ENCODE measurements around the gene SLCO4A1. TPM values are rescaled to one million over a fixed set of nuclear protein-coding genes. Genes with fewer than 3 reads are reported as not detected.

SLCO4A1 gene
- total and polyA plus RNA-seq, 2 experiments from 2014 or later = 0.22 to 0.43 TPM

DNA sequence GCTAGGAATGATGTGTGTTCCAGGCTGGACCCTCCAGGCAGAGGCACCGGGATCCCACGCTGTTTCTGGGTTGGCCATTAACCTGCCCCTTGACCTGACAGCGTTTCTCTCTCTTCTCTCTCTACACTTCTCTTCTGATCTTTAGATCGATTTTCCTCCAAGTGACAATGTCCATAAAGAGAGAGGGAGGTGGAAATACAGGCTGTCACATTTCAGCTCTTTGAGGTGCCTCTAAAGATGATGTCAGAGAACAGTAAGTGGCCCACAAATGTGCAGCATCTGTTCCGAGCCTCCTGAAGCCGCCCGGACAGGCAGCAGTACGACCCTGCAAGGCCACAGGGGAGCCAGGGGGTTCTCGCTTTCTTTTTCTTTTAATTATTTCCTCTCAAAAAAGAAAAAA is 2.5 kb upstream of the SLCO4A1 start:
- Histone ChIP-seq H3K9me2 (ENCODE audit: insufficient read depth) (no peaks in the 10 kb centered on the region), H3F3A (ENCODE audit: insufficient read depth) (no peaks in the 10 kb centered on the region), H3K4me3 (no peak overlapping the region), H3K4me1 (ENCODE audit: insufficient read depth) (no peaks in the 10 kb centered on the region), H3K36me3 (ENCODE audit: low read depth) (no peaks in the 10 kb centered on the region), H3K4me2 (ENCODE audit: unreplicated experiment) (no peak overlapping the region), H3K27me3 (replicated peaks; ENCODE audit: insufficient read depth) (peaks cover 27% of the 10 kb centered on the region), H3K9me3 (ENCODE audit: low read depth) (no peaks in the 10 kb centered on the region), H4K20me1 (ENCODE audit: insufficient read depth) (no peaks in the 10 kb centered on the region), H3K79me2 (ENCODE audit: insufficient read depth) (no peaks in the 10 kb centered on the region), H2AFZ (no peak overlapping the region), H3K9ac (no peak overlapping the region), H3K27ac (no peak overlapping the region)
- in situ Hi-C loops (cut with MboI) = no loop called here
- TF ChIP-seq EZH2 (IDR thresholded peaks at IDR 0.05; ENCODE audit: insufficient read depth, poor library complexity, severe bottlenecking) (no peak), EZH2phosphoT487 (IDR thresholded peaks at IDR 0.05; ENCODE audit: insufficient read depth, low read depth) (no peak)
- WGBS, 2 experiments (ENCODE audit: low coverage in 1 of 2, low lambda C conversion rate in 2 of 2, missing lambda C conversion rate in 2 of 2) = 70 to 78% methylated on average over 9 of the region's 9 CpGs
- DNase-seq = no peak

DNA sequence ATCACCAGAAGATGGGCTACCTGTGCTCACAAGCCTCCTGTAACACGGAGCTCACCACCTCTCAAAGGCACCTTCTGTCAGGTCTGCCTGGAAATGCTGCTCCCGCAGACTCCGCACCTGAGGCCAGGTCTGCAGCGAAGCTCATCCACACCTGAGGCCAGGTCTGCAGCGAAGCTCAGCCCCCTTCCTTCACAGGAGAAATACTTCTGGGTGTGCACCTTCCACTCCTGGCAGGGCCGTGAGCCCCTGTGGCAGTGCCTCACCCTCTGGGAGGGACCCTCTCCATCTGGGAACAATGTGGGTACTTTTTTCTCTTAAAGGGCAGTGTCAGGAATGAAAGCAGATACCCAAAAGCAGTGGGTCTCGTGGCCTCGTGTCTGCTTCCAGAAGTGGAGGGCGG is 1.4 kb upstream of the SLCO4A1 start:
- no peak overlapping the region for H3K4me3 ChIP-seq
- H3K79me2 ChIP-seq (ENCODE audit: insufficient read depth) = no peaks in the 10 kb centered on the region
- no peaks in the 10 kb centered on the region for H3K4me1 ChIP-seq (ENCODE audit: insufficient read depth)
- no peaks in the 10 kb centered on the region for H3F3A ChIP-seq (ENCODE audit: insufficient read depth)
- DNase-seq = no peak
- no peaks in the 10 kb centered on the region for H3K9me2 ChIP-seq (ENCODE audit: insufficient read depth)
- TF ChIP-seq EZH2phosphoT487 (IDR thresholded peaks at IDR 0.05; ENCODE audit: insufficient read depth, low read depth) (no peak), EZH2 (IDR thresholded peaks at IDR 0.05; ENCODE audit: insufficient read depth, poor library complexity, severe bottlenecking) (no peak)
- no peak overlapping the region for H3K9ac ChIP-seq
- no peaks in the 10 kb centered on the region for H3K9me3 ChIP-seq (ENCODE audit: low read depth)
- H3K27ac ChIP-seq = no peak overlapping the region
- peaks cover 23% of the 10 kb centered on the region for H3K27me3 ChIP-seq (replicated peaks; ENCODE audit: insufficient read depth)
- no peaks in the 10 kb centered on the region for H4K20me1 ChIP-seq (ENCODE audit: insufficient read depth)
- H2AFZ ChIP-seq = no peak overlapping the region
- in situ Hi-C loops (cut with MboI) = no loop called here
- WGBS, 2 experiments (ENCODE audit: low coverage in 1 of 2, low lambda C conversion rate in 2 of 2, missing lambda C conversion rate in 2 of 2) = 81 to 85% methylated on average over 9 of the region's 9 CpGs
- H3K36me3 ChIP-seq (ENCODE audit: low read depth) = no peaks in the 10 kb centered on the region
- no peak overlapping the region for H3K4me2 ChIP-seq (ENCODE audit: unreplicated experiment)

DNA sequence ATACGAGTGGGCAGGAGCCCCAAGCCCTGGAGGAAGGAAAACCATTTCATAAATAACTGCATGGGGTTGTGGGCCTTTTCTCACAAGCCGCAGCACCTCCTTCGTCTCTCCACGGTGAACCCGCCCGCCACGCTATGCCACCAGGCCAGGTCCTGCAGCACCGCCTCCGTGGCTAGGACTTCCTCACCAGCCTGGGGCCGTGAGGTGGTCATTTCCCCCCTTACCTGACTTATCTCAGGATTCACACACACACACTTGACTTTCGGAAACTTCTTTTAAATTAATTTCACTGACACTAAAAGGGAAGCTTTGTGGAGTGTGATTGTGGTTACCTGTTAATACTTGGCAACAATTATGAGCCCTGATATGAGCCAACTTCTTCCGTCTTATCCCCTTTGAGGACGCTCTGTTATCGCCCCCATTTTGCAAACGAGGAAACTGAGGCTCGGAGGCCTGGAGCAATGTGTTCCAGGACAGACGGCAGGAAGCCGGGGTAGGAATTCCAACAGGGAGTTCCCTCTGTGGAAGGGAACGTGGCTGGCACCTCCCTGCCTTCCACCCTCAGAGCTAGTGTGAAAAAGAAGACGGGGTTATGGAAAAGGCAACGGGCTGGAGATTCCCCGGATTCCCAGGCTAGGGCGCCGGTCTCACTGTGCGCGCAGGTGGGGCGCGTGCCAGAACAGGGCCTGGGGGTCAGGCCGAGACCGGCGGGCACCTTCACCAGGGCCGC is 817 bp upstream of the SLCO4A1 start:
- Histone ChIP-seq H3F3A (ENCODE audit: insufficient read depth) (no peaks in the 10 kb centered on the region), H3K4me1 (ENCODE audit: insufficient read depth) (no peaks in the 10 kb centered on the region), H3K4me3 (peak overlapping the region; percentile 55), H3K9ac (no peak overlapping the region; the same call in 1 of the 2 replicates), H3K36me3 (ENCODE audit: low read depth) (no peaks in the 10 kb centered on the region), H3K9me3 (ENCODE audit: low read depth) (no peaks in the 10 kb centered on the region), H3K79me2 (ENCODE audit: insufficient read depth) (no peaks in the 10 kb centered on the region), H3K9me2 (ENCODE audit: insufficient read depth) (no peaks in the 10 kb centered on the region), H3K4me2 (ENCODE audit: unreplicated experiment) (peak overlapping the region; percentile 29), H3K27me3 (replicated peaks; ENCODE audit: insufficient read depth) (peaks cover 23% of the 10 kb centered on the region), H4K20me1 (ENCODE audit: insufficient read depth) (no peaks in the 10 kb centered on the region), H2AFZ (peak overlapping the region; percentile 26), H3K27ac (no peak overlapping the region)
- in situ Hi-C loops (cut with MboI) = no loop called here
- TF ChIP-seq EZH2phosphoT487 (IDR thresholded peaks at IDR 0.05; ENCODE audit: insufficient read depth, low read depth) (no peak), EZH2 (IDR thresholded peaks at IDR 0.05; ENCODE audit: insufficient read depth, poor library complexity, severe bottlenecking) (no peak)
- DNase-seq = no peak
- 26 to 42% methylated on average over 27 to 28 of the region's 32 CpGs for WGBS, 2 experiments (ENCODE audit: low coverage in 1 of 2, low lambda C conversion rate in 2 of 2, missing lambda C conversion rate in 2 of 2)

DNA sequence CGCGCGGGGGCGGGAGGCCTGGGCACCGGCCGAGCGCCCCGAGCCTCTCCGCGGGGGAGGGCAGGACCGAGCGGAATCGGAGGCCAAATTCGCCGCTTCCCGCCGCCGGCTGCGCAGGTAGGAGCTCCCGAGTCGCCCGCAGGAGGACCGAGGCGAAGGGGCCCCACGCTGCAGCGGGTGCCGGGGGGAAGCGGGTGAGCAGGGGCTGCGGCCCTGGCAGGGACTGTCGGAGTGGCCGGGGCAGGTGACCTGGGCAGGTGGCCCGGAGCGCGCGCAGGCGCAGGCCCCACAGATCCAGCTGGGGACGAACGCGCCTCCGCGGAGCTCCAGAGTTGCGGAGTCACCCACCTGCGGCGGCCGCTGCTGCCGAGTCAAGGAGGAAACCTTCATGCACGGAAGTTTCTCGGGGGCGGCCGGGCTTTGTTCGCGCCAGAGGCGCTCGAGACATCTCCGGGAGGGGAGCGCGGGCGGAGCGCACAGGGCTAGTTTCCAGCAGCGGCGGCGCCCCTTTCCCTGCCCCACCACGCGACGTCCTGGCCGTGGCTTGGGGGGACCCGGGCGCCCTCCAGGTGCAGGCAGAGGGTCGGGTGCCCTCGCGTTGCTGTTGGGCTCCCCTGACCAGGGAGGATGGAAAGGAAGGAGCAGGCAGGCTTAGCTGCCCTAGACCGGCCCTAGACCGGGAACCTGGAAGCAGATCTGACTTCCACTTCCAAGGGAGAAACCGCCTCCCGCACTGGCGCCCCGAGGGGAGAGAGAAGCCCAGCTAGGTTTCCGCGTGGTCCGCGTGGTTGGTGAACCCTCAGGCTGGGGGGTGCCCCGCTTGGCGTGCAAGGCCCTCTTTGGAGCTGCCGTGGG is 590 bp downstream of the SLCO4A1 start:
- H3K9ac ChIP-seq = no peak overlapping the region
- H2AFZ ChIP-seq = peak overlapping the region; percentile 26; the same call in 1 of the 2 replicates
- peak overlapping the region; percentile 55 for H3K4me3 ChIP-seq
- no peaks in the 10 kb centered on the region for H3K4me1 ChIP-seq (ENCODE audit: insufficient read depth)
- H3K27ac ChIP-seq = no peak overlapping the region
- H3F3A ChIP-seq (ENCODE audit: insufficient read depth) = no peaks in the 10 kb centered on the region
- in situ Hi-C loops (cut with MboI) = no loop called here
- H3K36me3 ChIP-seq (ENCODE audit: low read depth) = no peaks in the 10 kb centered on the region
- no peaks in the 10 kb centered on the region for H3K9me2 ChIP-seq (ENCODE audit: insufficient read depth)
- peak; percentile 33 for DNase-seq
- no peaks in the 10 kb centered on the region for H3K9me3 ChIP-seq (ENCODE audit: low read depth)
- peaks cover 23% of the 10 kb centered on the region for H3K27me3 ChIP-seq (replicated peaks; ENCODE audit: insufficient read depth)
- WGBS, 2 experiments (ENCODE audit: low coverage in 1 of 2, low lambda C conversion rate in 2 of 2, missing lambda C conversion rate in 2 of 2) = 2 to 3% methylated on average over 57 to 61 of the region's 84 CpGs
- TF ChIP-seq EZH2 (IDR thresholded peaks at IDR 0.05; ENCODE audit: insufficient read depth, poor library complexity, severe bottlenecking) = peak; percentile 69
- TF ChIP-seq EZH2phosphoT487 (IDR thresholded peaks at IDR 0.05; ENCODE audit: insufficient read depth, low read depth) = no peak
- H3K4me2 ChIP-seq (ENCODE audit: unreplicated experiment) = peak overlapping the region; percentile 61
- H4K20me1 ChIP-seq (ENCODE audit: insufficient read depth) = no peaks in the 10 kb centered on the region
- H3K79me2 ChIP-seq (ENCODE audit: insufficient read depth) = no peaks in the 10 kb centered on the region

Measured in GM23248 (cell line).